Measurements from ENCODE around the gene KCNG2. TPM values are rescaled to one million over a fixed set of nuclear protein-coding genes. Genes with fewer than 3 reads are reported as not detected.
"Not testable (repeated sequence)": the region's sequence is repeated elsewhere in the genome, so short reads cannot be mapped to it uniquely, and the experiment has no call there.

KCNG2 gene
- total RNA-seq, 2 donors from 2014 or later: 1.5 TPM; not detected in 1

GRCh38 chr18:79875531-79875919 lies 77.8 kb downstream of the KCNG2 start:
- no peak for ATAC-seq (ENCODE audit: insufficient number of reproducible peaks, low FRiP score, low read depth)
- H3K4me3 ChIP-seq: no peak overlapping the region
- H3K27ac ChIP-seq: no peak overlapping the region
- H3K4me1 ChIP-seq (ENCODE audit: control insufficient read depth in 1 of 2, low read depth in 2 of 2): no peaks in the 10 kb centered on the region
- H3K36me3 ChIP-seq: no peaks in the 10 kb centered on the region
- DNase-seq (ENCODE audit: low spot score): no peak
- H3K27me3 ChIP-seq (replicated peaks; ENCODE audit: insufficient read depth): no peaks in the 10 kb centered on the region
- no peak for TF ChIP-seq CTCF (IDR thresholded peaks at IDR 0.05)
- H3K9me3 ChIP-seq: no peaks in the 10 kb centered on the region

- H3K4me3 ChIP-seq: no peak overlapping the region
- H3K27ac ChIP-seq: no peak overlapping the region
- no peak for TF ChIP-seq CTCF (IDR thresholded peaks at IDR 0.05)
- DNase-seq (ENCODE audit: low spot score) (no peak), ATAC-seq (ENCODE audit: insufficient number of reproducible peaks, low FRiP score, low read depth) (no peak)
- no peaks in the 10 kb centered on the region for H3K4me1 ChIP-seq (ENCODE audit: control insufficient read depth in 1 of 2, low read depth in 2 of 2)
- no peaks in the 10 kb centered on the region for H3K9me3 ChIP-seq
- no peaks in the 10 kb centered on the region for H3K27me3 ChIP-seq (replicated peaks; ENCODE audit: insufficient read depth)
- H3K36me3 ChIP-seq: no peaks in the 10 kb centered on the region
These were observed 78.3 kb downstream of the KCNG2 start for GRCh38 chr18:79875931-79876461.

GRCh38 chr18:79876497-79876896 lies 78.8 kb downstream of the KCNG2 start:
- no peak for TF ChIP-seq CTCF (IDR thresholded peaks at IDR 0.05)
- H3K4me1 ChIP-seq (ENCODE audit: control insufficient read depth in 1 of 2, low read depth in 2 of 2): no peaks in the 10 kb centered on the region
- DNase-seq (ENCODE audit: low spot score): no peak
- H3K36me3 ChIP-seq: no peaks in the 10 kb centered on the region
- H3K9me3 ChIP-seq: no peaks in the 10 kb centered on the region
- H3K27ac ChIP-seq: no peak overlapping the region
- H3K4me3 ChIP-seq: no peak overlapping the region
- H3K27me3 ChIP-seq (replicated peaks; ENCODE audit: insufficient read depth): no peaks in the 10 kb centered on the region
- ATAC-seq (ENCODE audit: insufficient number of reproducible peaks, low FRiP score, low read depth): no peak

- ATAC-seq (ENCODE audit: insufficient number of reproducible peaks, low FRiP score, low read depth) (no peak), DNase-seq (ENCODE audit: low spot score) (no peak)
- no peaks in the 10 kb centered on the region for H3K36me3 ChIP-seq
- no peak for TF ChIP-seq CTCF (IDR thresholded peaks at IDR 0.05)
- no peak overlapping the region for H3K27ac ChIP-seq
- H3K9me3 ChIP-seq: no peaks in the 10 kb centered on the region
- no peaks in the 10 kb centered on the region for H3K4me1 ChIP-seq (ENCODE audit: control insufficient read depth in 1 of 2, low read depth in 2 of 2)
- H3K4me3 ChIP-seq: no peak overlapping the region
- H3K27me3 ChIP-seq (replicated peaks; ENCODE audit: insufficient read depth): no peaks in the 10 kb centered on the region
These were observed 79.7 kb downstream of the KCNG2 start for GRCh38 chr18:79877163-79878091.

DNA sequence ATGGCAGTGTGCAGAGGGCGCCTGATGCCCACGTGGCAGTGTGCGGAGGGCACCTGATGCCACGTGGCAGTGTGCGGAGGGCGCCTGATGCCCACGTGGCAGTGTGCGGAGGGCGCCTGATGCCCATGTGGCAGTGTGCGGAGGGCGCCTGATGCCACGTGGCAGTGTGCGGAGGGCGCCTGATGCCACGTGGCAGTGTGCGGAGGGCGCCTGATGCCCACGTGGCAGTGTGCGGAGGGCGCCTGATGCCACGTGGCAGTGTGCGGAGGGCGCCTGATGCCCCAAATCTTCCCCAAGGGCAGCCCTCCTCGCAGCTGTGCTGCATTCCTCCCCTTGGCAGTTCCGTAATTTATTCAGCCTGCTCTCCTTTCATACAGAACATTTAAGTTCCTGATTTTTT lies 80.5 kb downstream of the KCNG2 start:
- H3K27ac ChIP-seq; H3K27me3 ChIP-seq (replicated peaks; ENCODE audit: insufficient read depth); H3K36me3 ChIP-seq; DNase-seq (ENCODE audit: low spot score); ATAC-seq (ENCODE audit: insufficient number of reproducible peaks, low FRiP score, low read depth); H3K4me1 ChIP-seq (ENCODE audit: control insufficient read depth in 1 of 2, low read depth in 2 of 2); H3K9me3 ChIP-seq; H3K4me3 ChIP-seq: not testable (repeated sequence)

Measured in thoracic aorta (tissue), 2 donors.